ENCODE data around the gene IRX5.

Gene IRX5

GRCh38 chr16:54946909-54947308, 16.2 kb downstream of the IRX5 start:
- DNase-seq (ENCODE audit: low read depth in 4 of 4, low spot score in 1 of 4) = no peak

DNA sequence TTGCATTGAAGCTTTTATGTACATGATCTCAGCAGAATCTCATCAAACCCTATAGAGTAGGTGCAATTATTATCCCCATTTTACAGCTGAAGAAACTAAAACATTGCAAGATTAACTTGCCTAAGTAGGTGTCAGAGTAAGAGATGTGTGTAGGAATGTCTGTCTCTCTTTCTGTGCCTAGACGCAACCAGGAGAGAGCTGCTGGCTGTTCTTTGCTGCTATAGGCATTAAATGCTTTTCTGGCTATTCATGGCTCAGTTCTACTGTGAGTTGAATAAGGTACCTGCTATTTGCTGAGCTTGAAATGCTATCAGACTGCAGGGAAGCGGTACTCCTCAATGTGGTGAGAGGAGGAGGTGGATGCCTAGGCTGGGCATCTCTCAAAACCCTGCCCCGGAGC, 17.0 kb downstream of the IRX5 start:
- DNase-seq (ENCODE audit: low read depth in 4 of 4, low spot score in 1 of 4) = no peak

DNA sequence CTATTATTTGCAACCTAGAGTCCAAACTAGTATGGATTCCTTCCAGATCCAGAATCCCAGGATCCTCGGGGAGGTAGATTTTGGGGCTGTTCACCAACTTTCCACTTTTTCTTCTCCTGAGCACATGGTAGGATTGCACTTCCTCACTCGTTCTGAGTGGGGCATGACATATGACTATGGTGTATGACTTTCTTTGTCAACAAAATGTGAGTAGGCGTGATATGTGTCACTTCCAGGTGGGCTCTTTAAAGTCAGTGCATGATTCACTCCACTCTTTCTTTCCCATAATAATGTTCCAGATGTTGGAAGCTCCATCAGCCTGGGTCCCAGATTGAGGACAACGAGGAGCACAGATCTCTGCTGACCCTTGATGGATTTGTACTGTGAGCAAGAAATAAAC, 21.5 kb downstream of the IRX5 start:
- no peak for DNase-seq (ENCODE audit: low read depth in 4 of 4, low spot score in 1 of 4)

DNA sequence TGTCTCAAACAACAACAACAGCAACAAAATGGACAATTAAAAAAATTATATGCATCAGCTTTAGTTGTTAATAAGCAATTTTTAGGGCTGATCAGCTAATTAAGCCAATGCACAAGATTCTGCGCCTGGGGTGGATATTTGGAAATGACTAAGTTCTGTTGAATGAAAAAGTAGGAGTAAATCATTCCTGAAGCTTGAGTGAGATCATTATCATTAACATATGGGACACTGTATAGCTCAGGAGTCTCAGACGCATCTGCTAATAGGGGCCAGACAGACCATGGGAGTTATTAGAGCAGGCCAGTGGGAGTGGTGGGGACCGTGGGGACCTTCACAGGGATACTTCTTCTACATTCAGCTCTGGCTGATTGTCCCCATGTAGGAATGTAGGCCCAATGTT, 22.8 kb downstream of the IRX5 start:
- no peak for DNase-seq (ENCODE audit: low read depth in 4 of 4, low spot score in 1 of 4)

GRCh38 chr16:54954220-54954619, 23.6 kb downstream of the IRX5 start:
- DNase-seq (ENCODE audit: low read depth in 4 of 4, low spot score in 1 of 4) = no peak

GRCh38 chr16:54955757-54956156, 25.1 kb downstream of the IRX5 start:
- no peak for DNase-seq (ENCODE audit: low read depth in 4 of 4, low spot score in 1 of 4)

GRCh38 chr16:54957403-54958166, 26.9 kb downstream of the IRX5 start:
- DNase-seq (ENCODE audit: low read depth in 4 of 4, low spot score in 1 of 4) = no peak

DNA sequence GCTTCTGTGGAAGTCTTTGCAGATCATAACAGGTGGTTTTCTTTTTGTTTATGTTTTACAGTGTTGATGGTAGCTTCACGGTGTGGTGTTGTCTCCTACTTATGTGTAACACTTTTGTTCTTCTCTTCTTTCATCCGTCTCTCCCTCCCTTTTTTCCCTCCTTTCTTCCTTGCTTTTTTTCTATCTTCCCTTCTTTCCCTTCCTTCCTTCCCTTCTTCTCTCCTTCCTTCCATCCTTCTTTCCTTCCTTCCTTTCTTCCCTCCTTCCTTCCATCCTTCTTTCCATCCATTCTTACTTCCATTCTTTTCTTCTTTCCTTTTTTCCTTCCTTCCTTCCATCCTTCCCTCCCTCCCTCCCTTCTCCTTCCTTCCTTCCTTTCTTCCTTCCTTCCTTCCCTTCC, 31.4 kb downstream of the IRX5 start:
- DNase-seq (ENCODE audit: low read depth in 4 of 4, low spot score in 1 of 4) = no peak

GRCh38 chr16:54964239-54964638, 33.6 kb downstream of the IRX5 start:
- DNase-seq (ENCODE audit: low read depth in 4 of 4, low spot score in 1 of 4) = no peak

GRCh38 chr16:54965464-54965863, 34.8 kb downstream of the IRX5 start:
- DNase-seq (ENCODE audit: low read depth in 4 of 4, low spot score in 1 of 4) = no peak

- DNase-seq (ENCODE audit: low read depth in 4 of 4, low spot score in 1 of 4) = no peak
Observed at GRCh38 chr16:54968011-54968410, 37.3 kb downstream of the IRX5 start.

DNA sequence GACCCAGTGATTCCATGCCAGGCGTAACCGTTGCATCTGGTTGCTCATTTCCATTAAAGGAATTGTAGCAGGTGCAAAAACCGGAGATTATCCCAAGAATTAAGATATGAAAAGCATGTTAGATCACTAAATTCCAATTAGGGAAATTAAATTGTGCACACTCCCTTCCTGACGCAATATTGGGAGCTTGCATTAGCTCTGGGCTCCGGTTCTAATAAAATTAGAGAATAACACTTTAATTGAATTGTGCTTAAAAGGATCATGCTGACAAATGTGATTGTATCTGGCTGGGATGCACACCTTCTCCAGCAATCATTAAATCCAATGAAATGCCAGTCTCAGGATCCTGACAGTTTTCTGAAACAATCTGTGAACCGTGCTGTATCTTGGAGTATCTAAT, 38.1 kb downstream of the IRX5 start:
- DNase-seq (ENCODE audit: low read depth in 4 of 4, low spot score in 1 of 4) = no peak

DNA sequence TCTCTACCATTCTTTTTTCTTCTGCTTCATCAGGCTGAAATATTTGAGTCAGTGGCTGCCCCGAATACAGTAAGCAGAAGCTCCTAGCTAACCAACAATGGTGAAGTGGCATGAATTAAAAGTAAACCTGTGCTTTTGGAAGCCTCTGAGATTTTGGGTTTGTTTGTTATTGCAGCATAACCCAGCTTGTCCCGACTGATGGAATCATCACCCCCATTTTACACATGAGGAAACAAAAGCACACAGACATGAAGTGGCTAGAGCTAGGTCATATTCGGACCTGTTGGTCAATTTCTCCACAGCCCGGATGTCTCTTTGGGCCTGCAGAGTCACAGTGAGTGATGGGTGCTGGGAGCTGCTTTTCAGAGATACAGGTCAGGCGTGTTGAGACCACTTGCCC, 39.4 kb downstream of the IRX5 start:
- no peak for DNase-seq (ENCODE audit: low read depth in 4 of 4, low spot score in 1 of 4)

DNA sequence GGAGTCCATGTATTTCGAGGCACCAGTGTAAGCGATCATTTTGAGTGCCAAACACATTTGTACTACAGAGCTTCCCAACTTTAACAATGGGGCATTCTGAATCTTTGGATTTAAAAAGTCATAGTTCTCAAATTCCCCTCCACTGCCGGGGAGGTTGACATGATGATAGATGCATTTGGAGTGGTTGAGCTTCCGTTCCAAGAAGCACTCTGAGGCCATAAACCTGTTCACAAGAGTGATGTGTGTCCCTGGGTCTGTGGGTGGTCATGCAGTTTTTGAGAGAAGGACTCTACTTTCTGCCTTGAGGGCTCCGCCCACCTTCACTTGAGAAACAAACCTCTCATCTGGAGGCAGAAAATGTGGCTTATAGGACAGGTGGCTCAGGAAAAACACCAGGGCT, 43.7 kb downstream of the IRX5 start:
- no peak for DNase-seq (ENCODE audit: low read depth in 4 of 4, low spot score in 1 of 4)

DNA sequence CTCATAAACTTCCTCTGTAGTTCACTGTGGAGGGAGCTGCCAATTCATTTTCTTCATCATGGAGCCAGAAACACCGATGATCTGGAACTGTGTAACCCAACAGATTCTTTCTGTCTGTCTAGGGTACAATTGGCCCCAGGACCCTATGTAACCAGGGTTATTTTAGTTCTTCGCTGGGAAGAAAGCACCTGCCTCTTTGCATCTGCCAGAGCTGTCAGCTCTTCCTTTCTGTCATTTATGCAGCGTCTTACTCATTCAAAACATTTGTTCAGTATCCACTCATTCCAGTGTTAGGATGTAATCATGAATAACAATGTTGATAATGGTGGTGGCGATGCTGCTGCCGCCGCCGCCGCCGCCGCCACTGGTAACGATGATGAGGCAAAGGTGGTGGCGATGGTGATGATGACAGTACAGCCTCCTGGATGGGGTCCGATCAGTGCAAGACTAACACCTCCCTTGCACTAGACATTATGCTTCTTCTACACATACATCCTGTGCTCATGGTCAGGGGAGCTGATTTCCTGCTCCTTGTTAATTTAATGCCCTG, 46.1 kb downstream of the IRX5 start:
- DNase-seq (ENCODE audit: low read depth in 4 of 4, low spot score in 1 of 4) = no peak

DNA sequence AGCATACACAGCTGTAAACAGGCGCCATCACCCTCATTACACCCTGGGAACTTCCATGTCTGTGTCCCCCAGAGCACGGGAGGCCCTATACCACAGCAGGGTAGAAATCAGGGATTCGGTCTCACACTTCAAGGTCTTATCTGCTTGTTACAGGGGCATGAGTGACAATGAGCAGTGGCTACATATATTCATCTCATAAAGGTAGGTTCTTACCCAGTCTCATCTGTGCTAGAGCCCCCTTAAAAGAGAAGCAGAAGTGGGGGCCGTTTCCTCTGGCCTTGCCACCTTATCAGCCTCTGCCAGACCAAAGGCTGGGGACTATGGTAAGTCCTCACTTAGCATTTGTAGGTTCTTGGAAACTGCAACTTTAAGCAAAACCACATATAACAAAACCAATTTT, 46.5 kb downstream of the IRX5 start:
- no peak for DNase-seq (ENCODE audit: low read depth in 4 of 4, low spot score in 1 of 4)

DNA sequence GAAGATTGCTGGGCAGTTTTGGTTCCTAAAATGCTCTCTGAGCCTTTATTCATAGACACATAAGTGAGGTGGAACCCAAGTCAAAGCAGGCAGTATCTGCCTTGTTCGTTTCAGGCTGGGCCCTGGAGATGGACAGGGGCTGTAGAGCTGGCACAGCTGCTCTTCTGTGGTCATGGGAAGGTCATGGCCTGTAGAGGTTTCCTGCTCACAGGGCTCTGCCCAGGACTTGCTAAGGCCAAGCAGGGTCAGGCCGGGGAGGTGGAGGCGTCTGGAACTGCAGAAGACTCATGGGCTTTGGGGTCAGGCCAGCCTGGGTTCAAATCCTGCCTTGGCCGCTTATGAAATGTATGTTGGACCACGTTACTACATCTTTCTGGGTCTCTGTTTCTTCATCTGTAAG, 50.2 kb downstream of the IRX5 start:
- DNase-seq (ENCODE audit: low read depth in 4 of 4, low spot score in 1 of 4) = no peak

Data from stimulated activated CD4-positive, alpha-beta T cell treated with anti-CD3 and anti-CD28 coated beads, Interleukin-1b, Interleukin-23, amount 100 ng/mL, for 24 hours (primary cell).